ENCODE measurements around the gene KLHL29.

- TF ChIP-seq CTCF (IDR thresholded peaks at IDR 0.05): no peak
- no peak for TF ChIP-seq POLR2A (IDR thresholded peaks at IDR 0.05)
Observed at GRCh38 chr2:23526835-23527790, 142.1 kb downstream of the KLHL29 start.

All from thyroid gland (tissue), 4 donors.